ENCODE measurements around the gene CFAP52.

- TF ChIP-seq POLR2A (IDR thresholded peaks at IDR 0.05): no peak
- no peak for TF ChIP-seq CTCF (IDR thresholded peaks at IDR 0.05)
- TF ChIP-seq EP300 (IDR thresholded peaks at IDR 0.05): no peak
- TF ChIP-seq POLR2AphosphoS5 (IDR thresholded peaks at IDR 0.05): no peak
These were observed 58.9 kb downstream of the CFAP52 start for GRCh38 chr17:9635340-9635739.
